Body of pancreas (tissue), 4 donors: ENCODE results near the gene LYSMD2.

ENCODE experiments used
- CTCF ChIP-seq, 7 experiments: fragments of 450-650 bp in 4 of 7; fragments of 200-600 bp in 3 of 7; sonication (generic) in 3 of 7; IDR thresholded peaks; one replicate each; pipeline ENCODE4 v1.5.1; 2016 to 2019; ENCODE audit warnings: antibody characterized with exemption in 7 of 7
- POLR2A ChIP-seq, 3 donors: fragments of 450-650 bp; IDR thresholded peaks; one replicate each; pipeline ENCODE4 v1.6.1; 2016; ENCODE audit warnings: antibody characterized with exemption in 3 of 3, mild to moderate bottlenecking in 2 of 3

- TF ChIP-seq CTCF (IDR thresholded peaks at IDR 0.05) (no peak), POLR2A (IDR thresholded peaks at IDR 0.05) (no peak)
Measured at GRCh38 chr15:51760805-51761204, 23.4 kb upstream of the LYSMD2 start.
